GM12875 (cell line): ENCODE results near the gene ATG9B.

Source experiments
- H3K4me3 ChIP-seq: one replicate; pipeline ENCODE4 v1.5.1; 2011; ENCODE audit warnings: low read depth, low read length, control low read depth
- CTCF ChIP-seq: IDR thresholded peaks from 2 replicates; pipeline ENCODE4 v1.5.1; 2011; ENCODE audit warnings: low read depth, mild to moderate bottlenecking, control low read depth, inconsistent platforms, low read length, moderate library complexity, borderline replicate concordance; ENCODE audit not compliant: insufficient read depth

Gene ATG9B

GRCh38 chr7:150972741-150973140, 51.6 kb downstream of the ATG9B start:
- no peak overlapping the region for H3K4me3 ChIP-seq
- no peak for TF ChIP-seq CTCF

GRCh38 chr7:150972023-150972468, 52.2 kb downstream of the ATG9B start:
- H3K4me3 ChIP-seq = no peak overlapping the region
- no peak for TF ChIP-seq CTCF

- H3K4me3 ChIP-seq = no peak overlapping the region
- TF ChIP-seq CTCF = no peak
Observed at GRCh38 chr7:150971242-150972022, 52.9 kb downstream of the ATG9B start.

GRCh38 chr7:150970424-150970823, 53.9 kb downstream of the ATG9B start:
- TF ChIP-seq CTCF = no peak

GRCh38 chr7:150969475-150969874, 54.8 kb downstream of the ATG9B start:
- H3K4me3 ChIP-seq = no peak overlapping the region
- no peak for TF ChIP-seq CTCF

More at GRCh38 chr7:150970424-150970823, 53.9 kb downstream of the ATG9B start:
- H3K4me3 ChIP-seq = no peak overlapping the region

- no peak overlapping the region for H3K4me3 ChIP-seq
Observed at GRCh38 chr7:150968734-150969372, 55.4 kb downstream of the ATG9B start.

More at GRCh38 chr7:150968734-150969372, 55.4 kb downstream of the ATG9B start:
- TF ChIP-seq CTCF = no peak
